Ovary (tissue), 9 donors: Measurements from ENCODE around the gene PRF1. TPM values are rescaled to one million over a fixed set of nuclear protein-coding genes. Genes with fewer than 3 reads are reported as not detected.

ENCODE experiments used
- DNase-seq, 5 donors: peaks; one replicate each; pipeline ENCODE4 v3.0.0-alpha.2; 2019 to 2020
- H3K27ac ChIP-seq, 2 donors: fragments of 200-600 bp; one replicate each; pipeline versions ENCODE4 v1.5.1 to v1.8.0; 2019 to 2022
- H3K27me3 ChIP-seq: fragments of 200-600 bp; one replicate; pipeline ENCODE4 v1.8.0; 2022
- H3K36me3 ChIP-seq: fragments of 200-600 bp; sonication (generic); one replicate; pipeline ENCODE4 v1.5.1; 2019
- H3K4me1 ChIP-seq: one replicate; pipeline ENCODE4 v1.8.1; 2013; ENCODE audit warnings: mild to moderate bottlenecking, moderate library complexity; ENCODE audit not compliant: insufficient read depth
- H3K4me3 ChIP-seq: fragments of 200-600 bp; sonication (generic); one replicate; pipeline ENCODE4 v1.5.1; 2017
- H3K9me3 ChIP-seq, 2 donors: fragments of 200-600 bp in 1 of 2; sonication (generic) in 1 of 2; one replicate each; pipeline versions ENCODE4 v1.5.1 to v1.8.1; 2013 to 2019; ENCODE audit warnings: mild to moderate bottlenecking in 1 of 2, moderate library complexity in 1 of 2
- CTCF ChIP-seq, 3 donors: fragments of 450-650 bp in 2 of 3; fragments of 200-600 bp in 1 of 3; IDR thresholded peaks; one replicate each; pipeline versions ENCODE4 v1.5.1 to v1.8.0; 2016 to 2022; ENCODE audit warnings: antibody characterized with exemption in 3 of 3, mild to moderate bottlenecking in 1 of 3
- EP300 ChIP-seq: sonication (generic); formaldehyde crosslinking; IDR thresholded peaks from one replicate; pipeline ENCODE4 v1.6.1; 2017; ENCODE audit warnings: antibody characterized with exemption
- POLR2A ChIP-seq: fragments of 450-650 bp; IDR thresholded peaks from one replicate; pipeline ENCODE4 v1.6.1; 2017; ENCODE audit warnings: antibody characterized with exemption, mild to moderate bottlenecking, moderate library complexity
- WGBS, 3 donors: extraction: QIAGEN DNeasy Blood & Tissue Kit in 1 of 3; methylation state at CpG; one replicate each; pipeline versions ENCODE4 v1.1.5 to v1.1.7; 2013 to 2017; 5-methylcytosine and 5-hydroxymethylcytosine counted together
- intact Hi-C, 4 donors: fragments of 100-400 bp; cut with DNase I; formaldehyde crosslinking; loops; one replicate each; pipeline versions ENCODE4 v1.11.0 to v1.15.1; 2022 to 2023
- polyA plus RNA-seq, 2 donors: library from polyadenylated mRNA; stranded (reverse); fragments of 200-250 nt in 1 of 2; fragments of 350-450 nt in 1 of 2; fragmentation: Illumina TruSeq in 1 of 2; extraction: RNeasy Lipid Tissue Mini Kit (QIAGEN cat#74804) in 1 of 2; gene quantifications; one replicate each; pipeline ENCODE4 v1.2.3, GENCODE V29; 2013 to 2014
- total RNA-seq, 7 donors: library from RNA; depleted of rRNA in 2 of 7; stranded (reverse); fragments of >200 nt in 2 of 7; fragmentation: NEBNext Ultra II Directional in 3 of 7; extraction: Animal tissue kit (Norgen Biotek cat#: 25700) in 3 of 7; gene quantifications; one replicate each; pipeline versions ENCODE4 v1.1.0 to v1.2.4, GENCODE V29; 2016 to 2023
- donor health status: DM: no; HTN: no; CAD: no; lungs with moderate emphysema.
- donor health status: DM: no; HTN: no; CAD: no.
- donor health status: Bipolar disorder and iron deficiency.
- donor health status: DM: yes; HTN: yes; CAD: no.
- donor health status: DM: no; HTN: no; CAD: no.
- donor health status: DM: yes; HTN: yes; CAD: no.

The PRF1 gene
- total and polyA plus RNA-seq, 9 donors: 0.58 to 5.1 (median 1.3) TPM

DNA sequence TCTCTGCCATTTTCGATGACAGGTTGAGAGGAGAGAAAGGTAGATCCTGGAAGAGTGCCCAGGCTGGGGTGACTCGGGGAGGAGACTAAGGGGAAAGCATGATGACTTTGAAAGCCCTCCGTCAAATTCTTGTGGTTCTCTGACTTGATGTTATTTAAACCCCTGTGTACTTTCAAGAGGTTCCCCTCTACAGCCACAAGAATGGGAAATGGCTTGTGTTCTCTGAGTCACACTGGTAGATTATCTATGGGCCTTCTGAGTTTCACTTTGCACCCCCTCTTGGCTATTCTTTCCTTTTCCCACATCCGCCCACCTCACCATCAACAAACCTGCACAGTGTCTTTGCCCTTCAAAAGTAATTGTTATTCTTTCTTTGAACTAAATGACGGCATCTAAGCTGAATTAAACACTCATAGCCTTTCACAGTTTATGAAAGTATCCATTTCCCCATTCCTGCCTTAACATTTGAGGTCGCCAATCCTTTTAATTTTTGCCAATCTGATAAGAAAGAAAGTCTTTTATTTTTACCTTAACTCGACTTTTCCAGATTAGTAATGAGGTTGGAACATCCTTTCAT is 24.1 kb downstream of the PRF1 start:
- H3K9me3 ChIP-seq: no peaks in the 10 kb centered on the region
- no peak for DNase-seq
- H3K27me3 ChIP-seq: no peaks in the 10 kb centered on the region
- H3K36me3 ChIP-seq: no peaks in the 10 kb centered on the region
- no peak overlapping the region for H3K4me3 ChIP-seq
- 66 to 73% (median 72%) methylated on average over 7 of the region's 7 CpGs for WGBS, 3 donors
- TF ChIP-seq EP300: no peak
- TF ChIP-seq CTCF (IDR thresholded peaks at IDR 0.05): no peak
- no peak for TF ChIP-seq POLR2A
- peaks cover 9% of the 10 kb centered on the region for H3K4me1 ChIP-seq
- no peak overlapping the region for H3K27ac ChIP-seq
- intact Hi-C loops: no loop called here

GRCh38 chr10:70576803-70577517 is 25.6 kb downstream of the PRF1 start:
- 59 to 80% (median 72%) methylated on average over 2 of the region's 2 CpGs for WGBS, 3 donors
- H3K27ac ChIP-seq: no peak overlapping the region
- no peaks in the 10 kb centered on the region for H3K9me3 ChIP-seq
- H3K4me1 ChIP-seq: peaks cover 9% of the 10 kb centered on the region
- TF ChIP-seq POLR2A (no peak), EP300 (no peak), CTCF (IDR thresholded peaks at IDR 0.05) (no peak)
- H3K36me3 ChIP-seq: no peaks in the 10 kb centered on the region
- no peak overlapping the region for H3K4me3 ChIP-seq
- H3K27me3 ChIP-seq: no peaks in the 10 kb centered on the region
- DNase-seq: no peak
- intact Hi-C loops: no loop called here

DNA sequence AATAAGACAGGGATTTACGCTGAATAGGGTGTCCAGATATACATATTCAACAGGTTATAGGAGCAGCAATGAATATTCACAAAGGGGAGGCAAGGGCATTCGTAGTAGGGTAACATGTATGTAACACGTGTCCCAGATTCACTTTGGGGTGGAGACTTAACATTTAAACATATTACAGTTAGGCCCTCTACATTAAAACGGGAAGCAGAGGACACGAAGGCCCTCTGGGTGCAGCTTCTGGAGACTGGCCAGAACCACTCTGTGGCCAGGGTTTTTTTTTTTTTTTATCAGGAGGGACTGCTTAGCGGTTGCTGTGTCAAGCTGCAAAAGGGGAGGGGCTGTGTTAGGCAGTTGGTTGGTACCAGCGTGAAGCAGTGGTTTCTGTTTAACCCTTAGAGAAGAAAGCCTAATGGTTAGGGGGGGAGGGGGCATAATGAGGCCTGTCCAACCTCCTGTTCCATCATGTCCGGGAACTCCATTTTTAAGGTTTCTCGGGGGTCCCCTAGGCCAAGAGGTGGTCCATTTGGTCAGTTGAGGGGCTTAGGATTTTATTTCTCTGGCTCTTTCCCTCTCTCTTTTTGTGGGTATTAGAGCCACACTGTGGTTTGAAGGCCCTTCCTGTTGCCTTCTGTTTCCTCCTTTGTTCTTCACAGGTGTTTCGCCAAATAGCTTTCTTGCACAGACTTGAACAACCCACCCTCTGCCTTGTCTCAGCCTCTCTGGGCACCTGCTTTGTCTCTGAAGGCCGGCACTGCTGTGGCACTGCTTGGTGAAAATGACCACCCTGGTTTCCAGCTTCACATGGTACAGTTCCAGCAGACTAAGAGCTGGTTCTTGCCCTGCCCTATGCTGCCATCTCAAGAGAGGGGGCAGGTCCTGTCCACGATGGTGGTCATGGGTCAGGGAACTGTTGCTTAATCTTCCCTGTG is 26.4 kb downstream of the PRF1 start:
- intact Hi-C loops: no loop called here
- no peak overlapping the region for H3K4me3 ChIP-seq
- peaks cover 9% of the 10 kb centered on the region for H3K4me1 ChIP-seq
- DNase-seq: peak in 2 of 5 donors; percentile 28 to 44
- 35 to 37% (median 35%) methylated on average over 12 of the region's 12 CpGs for WGBS, 3 donors
- H3K9me3 ChIP-seq: no peaks in the 10 kb centered on the region
- TF ChIP-seq POLR2A: no peak
- TF ChIP-seq EP300: no peak
- no peak overlapping the region for H3K27ac ChIP-seq
- H3K36me3 ChIP-seq: no peaks in the 10 kb centered on the region
- no peaks in the 10 kb centered on the region for H3K27me3 ChIP-seq

GRCh38 chr10:70575486-70575873 is 27.1 kb downstream of the PRF1 start:
- Histone ChIP-seq H3K27ac (no peak overlapping the region), H3K36me3 (no peaks in the 10 kb centered on the region), H3K9me3 (no peaks in the 10 kb centered on the region), H3K4me1 (peaks cover 9% of the 10 kb centered on the region), H3K4me3 (no peak overlapping the region), H3K27me3 (no peaks in the 10 kb centered on the region)
- TF ChIP-seq POLR2A (no peak), EP300 (no peak), CTCF (IDR thresholded peaks at IDR 0.05) (no peak)
- DNase-seq: peak in 2 of 5 donors; percentile 41 to 48
- intact Hi-C loops: no loop called here
- 6 to 7% (median 6%) methylated on average over 4 of the region's 4 CpGs for WGBS, 3 donors
